Muscle layer of colon (tissue), 2 donors: Measurements from ENCODE around the gene AGBL1.

Experiments used
- H3K27ac ChIP-seq: one replicate; pipeline ENCODE4 v1.7.0; 2013; ENCODE audit warnings: low read depth, mild to moderate bottlenecking, low read length, moderate library complexity
- H3K27me3 ChIP-seq, 2 donors: one replicate each; pipeline ENCODE4 v1.7.0; 2013; ENCODE audit warnings: low read length in 2 of 2, mild to moderate bottlenecking in 2 of 2; ENCODE audit not compliant: insufficient read depth in 2 of 2, control insufficient read depth in 1 of 2
- H3K36me3 ChIP-seq: one replicate; pipeline ENCODE4 v1.7.0; 2013; ENCODE audit warnings: mild to moderate bottlenecking, low read length; ENCODE audit not compliant: insufficient read depth
- H3K4me1 ChIP-seq: one replicate; pipeline ENCODE4 v1.7.0; 2013; ENCODE audit warnings: mild to moderate bottlenecking, low read length; ENCODE audit not compliant: insufficient read depth
- H3K4me3 ChIP-seq, 2 donors: one replicate each; pipeline ENCODE4 v1.7.0; 2013; ENCODE audit warnings: low read length in 2 of 2, low read depth in 1 of 2, mild to moderate bottlenecking in 1 of 2, moderate library complexity in 1 of 2
- H3K9ac ChIP-seq: one replicate; pipeline ENCODE4 v1.7.0; 2013; ENCODE audit warnings: low read length
- H3K9me3 ChIP-seq: one replicate; pipeline ENCODE4 v1.7.0; 2013; ENCODE audit warnings: mild to moderate bottlenecking, low read length
- donor health status: abdominal sarcoma.
- donor health status: Adenocarcinoma of cecum.

Gene AGBL1

DNA sequence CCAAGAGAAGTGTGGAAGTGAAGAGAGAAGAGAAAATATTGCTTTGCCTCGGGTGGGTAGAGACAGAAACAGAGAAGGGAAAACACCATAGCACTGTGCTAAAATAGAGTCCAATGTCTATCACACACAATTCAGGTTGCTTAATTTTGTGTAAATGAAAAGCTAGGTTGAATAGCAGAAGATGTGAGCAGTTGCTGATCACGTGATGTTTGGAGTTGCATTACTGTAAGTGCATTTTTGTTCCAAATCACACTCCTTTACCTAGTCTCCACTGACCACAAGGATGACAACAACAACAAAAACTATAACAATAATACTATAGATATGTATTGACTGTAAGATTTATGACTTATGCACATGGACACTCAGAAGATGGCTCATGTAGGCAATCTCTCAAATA, 683.2 kb downstream of the AGBL1 start:
- H3K27ac ChIP-seq = no peak overlapping the region
- no peaks in the 10 kb centered on the region for H3K36me3 ChIP-seq
- H3K27me3 ChIP-seq = no peaks in the 10 kb centered on the region
- H3K4me3 ChIP-seq = no peak overlapping the region
- H3K4me1 ChIP-seq = no peaks in the 10 kb centered on the region
- H3K9ac ChIP-seq = no peak overlapping the region
- no peaks in the 10 kb centered on the region for H3K9me3 ChIP-seq

DNA sequence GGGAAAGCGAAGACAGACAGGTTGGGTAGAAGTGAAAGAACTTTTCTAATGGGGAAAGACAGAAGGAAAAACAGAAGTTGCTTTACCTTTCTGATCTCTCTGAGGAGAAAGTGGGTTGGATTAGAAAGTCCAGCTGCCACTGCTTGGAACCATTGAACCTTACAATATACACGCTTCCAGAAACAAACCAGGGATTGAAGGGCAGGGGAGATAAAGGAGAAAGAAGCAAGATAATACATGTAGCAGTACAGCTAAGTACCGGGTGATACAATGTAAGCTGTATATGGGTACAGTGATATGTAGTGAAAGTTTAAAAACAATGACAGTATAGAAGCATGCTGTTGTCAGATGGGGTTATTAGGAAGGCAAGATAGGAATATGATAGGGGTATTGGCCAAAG, 684.4 kb downstream of the AGBL1 start:
- Histone ChIP-seq H3K27me3 (no peaks in the 10 kb centered on the region), H3K9me3 (no peaks in the 10 kb centered on the region), H3K27ac (no peak overlapping the region), H3K4me1 (no peaks in the 10 kb centered on the region), H3K36me3 (no peaks in the 10 kb centered on the region), H3K4me3 (no peak overlapping the region), H3K9ac (no peak overlapping the region)

DNA sequence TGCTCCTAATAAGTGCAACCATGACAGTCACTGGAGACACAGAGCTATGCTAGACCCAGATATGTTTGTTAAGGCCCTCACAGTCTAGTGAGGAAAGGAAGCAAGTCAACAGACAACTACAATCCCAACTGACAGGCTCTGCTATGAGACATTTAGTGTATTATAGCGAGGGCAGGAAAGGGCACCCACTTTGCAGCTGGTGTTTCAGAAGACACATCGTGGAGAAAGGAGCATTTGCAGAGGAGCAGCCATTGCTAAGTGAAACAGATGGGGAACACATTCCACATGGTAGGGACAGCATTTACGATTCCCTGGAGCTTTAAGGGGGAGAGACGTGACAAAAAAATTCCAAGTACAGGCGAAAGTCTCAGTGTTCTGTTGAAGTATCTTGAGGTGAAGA, 685.6 kb downstream of the AGBL1 start:
- Histone ChIP-seq H3K36me3 (no peaks in the 10 kb centered on the region), H3K9ac (no peak overlapping the region), H3K27ac (no peak overlapping the region), H3K9me3 (no peaks in the 10 kb centered on the region), H3K27me3 (no peaks in the 10 kb centered on the region), H3K4me3 (no peak overlapping the region), H3K4me1 (no peaks in the 10 kb centered on the region)

DNA sequence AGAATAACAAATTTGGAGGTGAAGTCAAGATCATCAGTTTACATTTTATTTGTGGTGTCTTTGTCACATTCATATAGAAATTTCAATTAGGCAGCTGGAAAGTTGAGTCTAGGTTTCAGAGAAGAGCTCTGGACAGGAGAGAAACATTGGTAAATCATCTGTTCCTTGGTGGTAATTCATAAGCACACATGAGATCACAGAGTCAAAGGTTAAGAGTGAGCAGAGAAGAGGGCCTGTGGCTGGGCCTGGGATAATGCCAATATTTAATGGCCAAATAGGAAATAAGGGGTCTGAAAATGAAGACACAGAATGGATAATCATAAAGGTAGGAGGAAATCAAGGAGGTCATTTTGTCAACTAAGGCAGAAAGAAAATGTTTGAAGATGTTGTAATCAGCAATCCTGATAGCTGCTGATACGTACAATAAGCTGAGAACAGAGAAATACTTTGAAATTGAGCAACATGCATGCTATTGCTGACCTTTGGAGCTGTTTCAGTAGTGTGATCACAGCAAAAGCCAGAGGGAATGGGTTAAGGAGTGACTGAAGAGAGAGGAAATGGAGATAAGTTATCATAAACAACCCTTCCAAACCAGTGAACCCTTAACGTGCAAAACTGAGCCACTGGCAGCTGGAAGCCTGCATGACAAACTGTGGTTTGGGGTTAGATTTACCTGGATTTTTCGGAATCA, 692.8 kb downstream of the AGBL1 start:
- Histone ChIP-seq H3K4me1 (no peaks in the 10 kb centered on the region), H3K36me3 (no peaks in the 10 kb centered on the region), H3K4me3 (no peak overlapping the region), H3K9me3 (no peaks in the 10 kb centered on the region), H3K27ac (no peak overlapping the region), H3K27me3 (no peaks in the 10 kb centered on the region), H3K9ac (no peak overlapping the region)

DNA sequence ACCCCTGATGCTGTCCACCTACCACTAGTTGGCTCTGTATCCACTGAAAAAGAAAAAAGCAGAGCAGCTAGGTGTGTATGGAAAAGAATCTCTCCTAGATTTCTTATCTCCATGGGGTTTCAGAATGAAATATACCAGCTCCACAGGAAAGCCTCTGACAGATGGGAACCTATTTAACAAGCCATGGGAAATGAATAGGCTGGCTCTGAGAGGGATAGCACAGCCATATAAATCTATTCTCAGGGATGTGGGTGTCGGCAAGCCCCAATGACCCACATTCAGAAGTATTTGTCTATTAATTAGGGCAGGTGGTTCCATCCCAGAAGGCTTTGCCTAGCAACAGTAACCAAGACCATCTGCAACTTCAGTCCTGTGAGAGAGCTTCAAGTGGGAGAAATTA, 694.1 kb downstream of the AGBL1 start:
- Histone ChIP-seq H3K4me3 (no peak overlapping the region), H3K27ac (no peak overlapping the region), H3K36me3 (no peaks in the 10 kb centered on the region), H3K9ac (no peak overlapping the region), H3K9me3 (no peaks in the 10 kb centered on the region), H3K27me3 (no peaks in the 10 kb centered on the region), H3K4me1 (no peaks in the 10 kb centered on the region)

DNA sequence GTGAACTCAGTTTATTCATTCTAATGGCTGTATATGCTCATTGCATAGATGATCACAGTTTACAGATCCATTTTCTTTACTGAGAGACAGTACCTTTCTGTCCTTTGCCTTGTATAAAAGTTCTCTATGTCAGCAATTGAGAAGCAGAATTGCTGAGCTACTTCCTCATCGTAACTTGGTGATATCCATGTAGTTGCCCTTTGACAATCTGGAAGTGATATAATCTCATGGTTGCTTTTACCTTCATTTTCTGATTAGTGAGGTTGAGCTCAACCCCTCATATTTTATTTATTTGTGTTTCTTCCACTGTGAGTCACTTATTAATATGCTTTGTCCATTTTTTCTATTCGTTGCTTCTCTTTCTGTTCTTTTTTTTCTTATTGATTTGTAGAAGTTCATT, 696.5 kb downstream of the AGBL1 start:
- no peaks in the 10 kb centered on the region for H3K4me1 ChIP-seq
- no peaks in the 10 kb centered on the region for H3K27me3 ChIP-seq
- no peak overlapping the region for H3K4me3 ChIP-seq
- no peaks in the 10 kb centered on the region for H3K9me3 ChIP-seq
- H3K9ac ChIP-seq = no peak overlapping the region
- no peaks in the 10 kb centered on the region for H3K36me3 ChIP-seq
- H3K27ac ChIP-seq = no peak overlapping the region

DNA sequence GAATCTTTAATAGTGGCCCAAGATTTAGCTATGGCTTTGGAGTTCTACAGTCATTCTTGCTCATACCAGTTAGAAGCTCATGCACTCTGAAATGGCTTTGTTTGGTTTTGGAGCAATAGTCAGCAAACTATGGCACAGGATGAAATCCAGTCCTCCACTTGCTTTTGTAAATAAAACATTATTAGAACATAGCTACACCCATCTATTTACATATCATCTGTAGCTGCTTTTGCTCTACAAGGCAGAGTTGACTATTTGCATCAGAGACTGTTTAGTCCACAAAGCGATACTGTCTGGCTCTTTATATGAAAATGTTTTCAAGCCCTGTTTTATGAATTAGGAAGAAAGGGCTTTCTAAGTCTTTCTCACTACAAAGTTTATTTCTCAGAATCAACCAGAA, 716.9 kb downstream of the AGBL1 start:
- no peaks in the 10 kb centered on the region for H3K9me3 ChIP-seq
- H3K4me1 ChIP-seq = no peaks in the 10 kb centered on the region
- no peak overlapping the region for H3K27ac ChIP-seq
- H3K36me3 ChIP-seq = no peaks in the 10 kb centered on the region
- H3K9ac ChIP-seq = no peak overlapping the region
- no peaks in the 10 kb centered on the region for H3K27me3 ChIP-seq
- no peak overlapping the region for H3K4me3 ChIP-seq

DNA sequence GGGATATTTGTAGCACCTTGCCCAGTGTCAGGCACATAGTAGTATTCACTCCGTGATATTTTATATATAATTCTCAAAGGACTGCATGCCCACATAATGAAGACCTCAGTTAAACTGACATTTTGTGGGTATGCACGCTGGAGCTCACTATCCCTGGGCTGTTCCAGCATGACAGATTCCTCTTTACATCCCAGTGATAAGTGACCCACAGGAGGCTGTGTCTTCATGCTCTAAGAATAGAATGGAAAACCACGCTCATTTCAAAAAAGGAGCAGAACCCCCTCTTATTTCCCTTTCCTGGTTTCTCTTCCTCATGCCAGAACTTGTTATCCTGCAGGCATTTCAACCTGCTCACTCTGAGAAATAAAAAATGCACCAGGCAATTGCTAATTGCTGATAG, 717.5 kb downstream of the AGBL1 start:
- Histone ChIP-seq H3K27me3 (no peaks in the 10 kb centered on the region), H3K9ac (no peak overlapping the region), H3K36me3 (no peaks in the 10 kb centered on the region), H3K4me1 (no peaks in the 10 kb centered on the region), H3K4me3 (no peak overlapping the region), H3K27ac (no peak overlapping the region), H3K9me3 (no peaks in the 10 kb centered on the region)

DNA sequence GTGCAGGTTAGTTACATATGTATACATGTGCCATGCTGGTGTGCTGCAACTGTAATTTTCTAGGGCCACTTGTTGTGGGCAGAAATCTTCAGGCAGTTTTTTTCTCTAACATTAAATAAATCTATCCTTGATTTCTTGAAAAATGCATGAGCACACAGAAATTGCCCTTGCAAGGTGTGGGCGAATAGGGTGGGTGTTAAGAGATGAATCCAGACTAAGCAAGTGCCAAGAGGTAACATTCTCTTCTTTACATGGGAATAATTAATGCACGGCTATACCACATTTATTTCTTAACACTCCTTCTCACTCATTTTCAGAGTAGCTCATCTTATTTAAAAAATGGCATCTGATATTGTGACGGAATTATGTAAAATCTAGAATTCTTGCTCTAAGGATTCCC, 719.6 kb downstream of the AGBL1 start:
- Histone ChIP-seq H3K27ac (no peak overlapping the region), H3K9ac (no peak overlapping the region), H3K9me3 (no peaks in the 10 kb centered on the region), H3K27me3 (no peaks in the 10 kb centered on the region), H3K4me3 (no peak overlapping the region), H3K36me3 (no peaks in the 10 kb centered on the region), H3K4me1 (no peaks in the 10 kb centered on the region)

DNA sequence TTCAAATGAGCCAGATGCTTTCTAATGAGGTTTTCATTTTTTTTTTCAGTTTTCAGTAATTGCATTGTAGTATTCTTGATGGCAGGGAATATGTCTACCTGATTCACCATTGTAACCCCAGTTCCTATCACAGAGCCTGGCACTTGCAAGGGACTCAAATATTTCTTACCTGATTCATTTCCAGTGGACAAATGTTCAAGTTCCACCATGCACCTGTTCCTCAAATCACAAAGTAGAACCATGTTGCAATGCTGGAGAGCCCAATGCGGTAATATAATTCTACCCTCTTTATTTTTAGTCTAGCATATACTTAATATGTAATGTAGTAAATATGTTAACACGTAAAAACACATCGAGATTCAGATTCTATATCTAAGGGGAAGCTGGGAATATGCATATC, 722.6 kb downstream of the AGBL1 start:
- no peaks in the 10 kb centered on the region for H3K27me3 ChIP-seq
- H3K4me3 ChIP-seq = no peak overlapping the region
- no peak overlapping the region for H3K9ac ChIP-seq
- no peak overlapping the region for H3K27ac ChIP-seq
- H3K4me1 ChIP-seq = no peaks in the 10 kb centered on the region
- H3K9me3 ChIP-seq = no peaks in the 10 kb centered on the region
- H3K36me3 ChIP-seq = no peaks in the 10 kb centered on the region

DNA sequence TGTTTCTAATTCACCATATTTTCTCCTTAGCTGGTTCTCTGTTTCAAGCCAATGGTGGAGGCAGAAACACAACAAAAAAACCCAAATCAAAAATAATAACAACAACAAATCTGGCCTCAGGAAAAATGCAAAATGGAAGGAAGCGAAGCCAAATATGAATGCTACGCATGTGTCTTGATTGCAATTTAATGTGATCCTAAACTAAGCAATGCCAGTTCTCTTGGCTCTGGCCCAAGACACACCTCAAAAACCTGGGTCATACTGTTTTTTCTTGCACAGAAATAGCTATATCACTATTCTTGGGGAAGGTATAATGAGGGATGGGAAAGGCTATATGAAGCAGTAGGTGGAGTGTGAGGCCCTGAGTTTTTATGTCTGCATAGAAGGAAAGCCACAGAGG, 724.7 kb downstream of the AGBL1 start:
- no peak overlapping the region for H3K9ac ChIP-seq
- no peaks in the 10 kb centered on the region for H3K27me3 ChIP-seq
- no peaks in the 10 kb centered on the region for H3K4me1 ChIP-seq
- H3K4me3 ChIP-seq = no peak overlapping the region
- H3K9me3 ChIP-seq = no peaks in the 10 kb centered on the region
- no peak overlapping the region for H3K27ac ChIP-seq
- H3K36me3 ChIP-seq = no peaks in the 10 kb centered on the region

DNA sequence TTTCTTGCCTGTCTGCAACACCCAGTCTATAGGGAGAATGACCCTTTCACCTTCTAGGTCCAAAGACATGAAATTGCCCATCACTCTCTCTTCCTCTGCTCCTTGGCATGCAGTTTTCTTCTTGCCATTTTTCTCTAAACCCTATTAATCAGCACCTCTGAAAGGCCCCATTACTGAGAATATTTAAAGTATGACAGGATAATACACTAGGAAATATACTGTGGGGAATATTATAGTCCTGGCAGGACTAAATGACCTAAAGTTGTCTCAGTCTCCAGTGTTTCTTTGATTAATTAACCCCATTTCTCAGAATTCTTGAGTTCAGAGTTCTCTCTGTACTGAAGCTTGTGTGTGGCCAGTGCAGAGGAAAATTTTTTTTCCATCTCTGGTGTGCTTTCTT, 730.7 kb downstream of the AGBL1 start:
- no peak overlapping the region for H3K9ac ChIP-seq
- no peaks in the 10 kb centered on the region for H3K9me3 ChIP-seq
- no peaks in the 10 kb centered on the region for H3K27me3 ChIP-seq
- no peaks in the 10 kb centered on the region for H3K36me3 ChIP-seq
- no peaks in the 10 kb centered on the region for H3K4me1 ChIP-seq
- no peak overlapping the region for H3K4me3 ChIP-seq
- H3K27ac ChIP-seq = no peak overlapping the region
